HuH-7 (cell line): ENCODE measurements around the gene TBC1D22A.

Experiments
- DNase-seq: peaks from one replicate; pipeline ENCODE4 v3.0.0; 2011; ENCODE audit warnings: low spot score

The TBC1D22A gene

DNA sequence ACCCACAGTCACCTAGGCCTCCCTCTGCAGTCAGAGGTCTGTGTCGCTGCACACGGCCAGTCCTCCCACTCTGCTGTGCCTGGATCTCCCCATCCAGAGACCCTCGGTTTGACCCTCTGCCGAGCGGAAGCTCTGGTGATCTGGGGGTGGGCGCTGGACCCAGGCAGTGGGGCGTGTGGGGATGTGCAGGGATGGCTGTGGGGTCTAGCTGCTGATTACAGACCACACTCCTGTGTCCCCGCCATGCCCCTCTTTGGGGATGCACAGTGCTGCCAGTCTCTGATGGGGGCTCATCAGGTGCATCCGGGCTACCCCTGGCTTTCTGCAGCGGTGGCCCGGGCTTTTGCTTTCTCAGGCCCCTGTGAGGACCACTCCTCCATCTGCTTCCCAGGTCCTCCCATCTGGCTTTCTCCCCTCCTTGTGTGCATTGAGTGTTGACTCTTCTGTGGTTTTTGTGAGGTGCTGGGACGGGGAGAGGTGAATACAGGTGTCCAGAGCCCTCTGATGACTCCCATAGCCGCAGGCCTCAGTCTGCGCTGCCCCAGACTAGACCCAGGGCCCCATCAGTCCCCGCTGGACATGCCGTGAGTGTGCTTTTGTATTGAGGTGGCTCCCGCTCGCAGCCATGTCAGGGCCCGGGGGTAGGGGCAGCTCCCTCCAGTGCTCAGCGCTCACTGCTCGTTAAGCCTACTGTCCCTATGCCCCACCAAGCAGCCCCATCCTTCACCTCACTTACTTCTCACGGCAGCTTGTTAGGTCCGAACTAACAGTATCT lies 251.6 kb downstream of the TBC1D22A start:
- no peak for DNase-seq

DNA sequence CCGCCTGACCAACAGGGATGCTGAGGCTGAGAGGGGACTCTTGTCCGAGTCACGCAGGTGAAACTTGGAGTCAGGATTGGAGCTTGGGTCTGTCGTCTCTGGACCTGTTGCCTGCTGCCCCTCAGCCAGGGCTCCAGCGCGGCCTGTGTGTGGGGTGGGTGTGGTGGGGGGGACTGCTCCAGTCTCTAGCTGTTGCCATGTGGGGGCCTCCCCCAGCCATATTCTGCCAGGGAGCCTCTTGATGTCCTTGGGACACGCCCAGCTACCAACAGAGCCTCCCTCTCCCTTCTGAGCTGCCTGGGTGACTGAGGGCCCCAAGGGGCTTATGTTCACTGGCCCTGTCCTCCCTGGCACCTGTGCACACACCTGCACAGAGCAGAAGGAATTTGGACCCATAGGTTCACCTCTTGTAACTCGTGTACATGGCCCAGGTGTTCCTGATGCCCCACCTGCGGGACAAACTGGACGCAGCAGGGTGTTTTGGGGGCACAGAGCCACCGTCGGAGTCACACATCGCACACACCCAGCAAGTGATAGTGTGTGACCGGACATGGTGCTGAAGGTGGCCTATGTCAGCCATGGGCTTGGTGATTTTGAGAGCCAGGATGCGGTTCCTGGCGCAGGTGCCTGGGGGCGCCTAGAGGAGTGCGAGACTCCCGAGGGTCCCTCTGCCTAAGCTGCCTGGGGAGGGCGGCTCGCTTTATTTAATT lies 252.3 kb downstream of the TBC1D22A start:
- DNase-seq = no peak

GRCh38 chr22:47015589-47016178 lies 253.2 kb downstream of the TBC1D22A start:
- no peak for DNase-seq

DNA sequence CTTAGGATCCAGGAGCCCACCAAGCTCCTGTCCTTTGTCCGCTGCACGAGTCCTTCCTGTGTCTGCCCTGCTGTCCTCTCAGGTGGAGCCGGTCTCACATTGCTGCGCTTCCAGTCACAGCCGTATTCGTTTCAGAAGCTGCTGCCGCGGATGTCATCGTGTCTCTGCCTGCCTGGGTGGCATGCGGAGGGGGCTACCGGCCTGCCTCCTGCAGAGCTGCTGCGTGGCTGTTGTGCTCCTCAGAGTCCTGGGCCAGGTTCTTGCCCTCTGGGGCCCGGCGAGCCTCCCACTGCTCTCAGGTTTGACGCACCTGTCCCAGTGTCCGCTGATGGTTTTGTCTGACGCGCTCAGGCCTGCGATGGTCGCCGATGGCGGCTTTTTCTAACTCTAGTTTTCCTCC lies 254.2 kb downstream of the TBC1D22A start:
- no peak for DNase-seq

DNA sequence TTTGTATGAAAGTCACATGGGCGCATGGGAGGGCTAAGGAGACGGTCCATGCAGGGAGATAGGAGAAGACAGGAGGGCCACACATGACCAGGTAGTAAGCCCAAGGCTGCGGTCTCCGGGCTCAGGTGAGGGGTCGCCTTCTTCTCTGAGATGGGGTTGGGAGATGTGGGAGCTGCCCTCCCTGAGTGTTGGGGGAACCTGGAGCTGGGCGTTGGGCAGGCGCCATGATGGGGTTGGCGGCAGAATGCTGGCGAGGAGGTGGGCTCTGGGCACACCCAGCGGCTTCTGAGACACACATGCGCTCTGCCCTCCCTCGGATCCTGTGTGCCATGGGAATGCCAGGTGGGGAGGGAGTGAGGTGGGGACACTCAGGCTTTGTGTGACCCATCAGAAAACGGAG lies 254.8 kb downstream of the TBC1D22A start:
- no peak for DNase-seq

GRCh38 chr22:47018010-47018910 lies 255.8 kb downstream of the TBC1D22A start:
- no peak for DNase-seq

GRCh38 chr22:47019012-47019790 lies 256.8 kb downstream of the TBC1D22A start:
- DNase-seq = no peak

DNA sequence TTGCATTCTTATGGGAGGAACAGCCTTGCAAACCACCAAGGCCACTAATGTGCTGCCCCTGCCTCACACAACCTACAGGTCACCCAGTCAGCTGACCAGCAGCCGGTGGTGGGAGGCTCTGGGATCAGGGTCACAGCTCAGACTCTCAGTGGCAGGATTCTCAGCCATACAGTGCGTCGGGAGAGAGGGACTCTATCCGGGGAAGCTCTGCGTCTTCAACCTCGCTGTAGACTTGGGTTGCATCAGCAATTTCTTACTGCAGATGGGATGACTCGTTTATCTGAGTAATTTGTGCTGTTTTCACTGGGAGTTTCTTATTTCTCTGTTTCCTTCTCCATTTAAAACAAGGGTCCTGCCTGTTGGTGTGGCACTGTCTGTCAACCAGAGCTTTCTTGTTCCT lies 257.7 kb downstream of the TBC1D22A start:
- no peak for DNase-seq

GRCh38 chr22:47021371-47022074 lies 259.1 kb downstream of the TBC1D22A start:
- DNase-seq = no peak

GRCh38 chr22:47022075-47022473 lies 259.6 kb downstream of the TBC1D22A start:
- no peak for DNase-seq

DNA sequence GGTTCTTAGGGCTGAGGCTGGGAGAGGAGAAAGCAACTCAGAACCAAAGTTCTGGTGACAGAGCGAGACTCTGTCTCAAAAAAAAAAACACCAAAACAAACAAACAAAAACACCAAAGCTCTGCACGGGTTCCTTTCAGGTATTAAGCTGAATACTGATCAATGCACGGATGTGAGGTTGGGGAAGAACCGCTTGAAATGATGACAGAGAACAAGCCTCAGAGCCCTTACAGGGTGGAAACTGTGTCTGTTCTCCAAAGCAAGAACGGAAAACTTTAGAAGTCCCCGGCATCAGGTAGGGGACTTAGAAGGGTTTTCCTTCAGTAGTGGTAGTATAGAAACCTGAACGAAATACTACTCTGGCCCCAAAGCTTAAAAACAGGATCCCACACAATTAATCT lies 260.0 kb downstream of the TBC1D22A start:
- DNase-seq = no peak

- DNase-seq = no peak
Measured at GRCh38 chr22:47023871-47024270, 261.4 kb downstream of the TBC1D22A start.

DNA sequence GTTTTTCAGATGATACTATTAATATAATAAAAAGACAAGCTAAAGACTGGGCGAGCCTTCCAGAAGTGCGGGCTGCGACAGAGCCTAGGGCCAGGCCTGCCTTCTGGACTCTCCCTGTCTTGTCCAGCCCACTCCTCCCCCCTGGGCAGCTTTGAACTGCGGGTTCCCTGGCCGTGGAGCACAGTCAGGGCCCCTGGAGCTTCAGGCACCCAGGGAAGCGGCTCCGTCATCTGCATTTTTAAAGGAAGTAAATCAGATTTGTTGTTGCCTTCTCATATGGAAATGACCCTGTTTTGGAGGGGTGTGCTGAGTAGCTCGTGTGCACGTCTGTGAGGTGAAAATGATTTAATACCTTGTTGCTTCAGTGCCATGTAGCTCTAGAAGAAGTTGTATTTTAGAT lies 265.3 kb downstream of the TBC1D22A start:
- DNase-seq = no peak

GRCh38 chr22:47029244-47030074 lies 267.0 kb downstream of the TBC1D22A start:
- no peak for DNase-seq

GRCh38 chr22:47030143-47030661 lies 267.8 kb downstream of the TBC1D22A start:
- DNase-seq = no peak

DNA sequence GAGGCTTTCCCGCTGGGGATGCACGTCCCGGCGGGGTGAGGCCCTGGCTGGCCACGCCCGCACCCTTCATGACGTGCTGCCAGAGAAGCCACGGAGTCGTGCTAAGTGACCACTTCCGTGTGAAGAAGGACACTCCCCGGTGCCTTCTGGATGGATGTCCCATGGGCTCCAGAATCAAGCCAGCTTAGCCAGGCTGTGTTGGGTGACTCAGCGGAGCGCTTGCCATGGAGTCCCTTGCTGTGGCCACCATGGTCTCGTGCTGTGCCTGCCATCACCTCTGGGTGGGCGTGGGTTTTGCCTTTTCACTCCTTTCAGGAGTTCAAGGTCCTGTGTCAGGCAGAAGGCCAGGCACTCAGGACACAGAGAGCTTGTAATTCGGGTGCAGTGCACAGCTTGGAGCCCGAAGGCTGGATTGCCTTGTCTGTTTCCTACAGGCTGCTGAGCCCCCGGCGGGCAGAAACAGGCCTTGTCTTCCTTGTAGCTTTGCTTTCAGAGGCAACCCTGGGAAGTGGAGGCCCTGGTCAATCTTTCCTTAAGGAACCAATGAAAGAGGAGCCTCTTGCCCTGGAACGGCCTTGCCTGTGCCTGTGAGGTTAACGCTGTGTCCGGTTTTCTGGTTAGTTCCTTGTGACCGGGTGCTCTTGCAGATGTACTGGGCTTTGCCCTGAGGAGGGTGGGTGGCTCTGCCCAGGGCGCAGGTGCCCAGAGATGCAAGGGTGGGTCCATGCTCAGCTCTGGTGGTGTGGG lies 268.6 kb downstream of the TBC1D22A start:
- no peak for DNase-seq

- DNase-seq = no peak
Measured at GRCh38 chr22:47031628-47031915, 269.1 kb downstream of the TBC1D22A start.

DNA sequence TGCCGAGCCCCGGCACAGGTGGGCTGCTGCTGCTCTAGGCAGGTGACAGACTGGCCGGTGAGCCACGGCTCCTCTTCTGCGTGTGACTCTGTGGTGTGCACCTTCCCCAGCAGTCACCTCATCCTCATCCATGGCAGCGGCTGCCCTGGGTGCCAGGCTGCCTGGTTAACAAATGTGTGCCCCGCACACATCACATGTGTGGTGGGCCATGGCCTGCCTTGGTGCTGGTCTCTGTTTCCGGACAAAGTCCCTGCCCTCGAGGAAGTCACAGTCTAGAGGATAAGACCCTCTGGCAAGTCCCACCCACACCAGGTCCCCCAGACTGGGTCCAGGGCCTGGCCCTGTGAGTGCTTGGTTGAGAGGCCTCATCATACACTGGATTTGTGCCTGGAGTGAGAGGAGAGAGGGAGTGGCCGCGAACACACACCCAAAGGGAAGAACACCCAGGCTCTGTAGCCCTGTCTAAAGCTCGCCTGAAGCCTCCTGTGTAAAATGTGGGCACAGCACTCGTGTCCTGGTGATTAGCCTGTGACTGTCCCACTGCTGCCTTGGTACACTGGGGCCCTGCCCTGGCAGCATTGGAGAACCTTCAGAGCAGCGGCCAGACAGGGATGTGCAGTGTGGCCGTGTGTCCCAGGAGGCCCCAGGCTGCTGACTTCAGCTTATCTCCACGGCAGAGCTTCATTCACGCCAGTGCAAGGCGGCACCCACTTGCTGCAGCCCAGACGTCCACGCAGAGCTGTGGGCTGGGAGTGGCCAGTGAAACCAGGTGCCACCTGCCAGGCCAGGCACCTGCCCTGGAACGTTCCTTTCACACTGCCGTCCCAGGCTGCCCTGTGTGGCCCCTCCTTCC lies 269.9 kb downstream of the TBC1D22A start:
- DNase-seq = no peak
